Subcutaneous adipose tissue (tissue), 4 donors: ENCODE measurements around the gene FBXO45. TPM values are rescaled to one million over a fixed set of nuclear protein-coding genes. Genes with fewer than 3 reads are reported as not detected.

Source experiments
- CTCF ChIP-seq: fragments of 450-650 bp; IDR thresholded peaks from one replicate; pipeline ENCODE4 v1.5.1; 2016; ENCODE audit warnings: low read depth, mild to moderate bottlenecking, control low read depth, antibody characterized with exemption, moderate library complexity
- total RNA-seq, 4 donors: library from RNA; depleted of rRNA; stranded (reverse); fragments of >200 nt; gene quantifications; one replicate each; pipeline ENCODE4 v1.1.0, GENCODE V29; 2016

FBXO45 gene
- total RNA-seq, 4 donors from 2014 or later = 6.6 to 9.5 (median 7.4) TPM

GRCh38 chr3:196569003-196569516 lies 600 bp downstream of the FBXO45 start:
- no peak for TF ChIP-seq CTCF

- no peak for TF ChIP-seq CTCF
Observed at GRCh38 chr3:196572389-196572788, 3.9 kb downstream of the FBXO45 start.

DNA sequence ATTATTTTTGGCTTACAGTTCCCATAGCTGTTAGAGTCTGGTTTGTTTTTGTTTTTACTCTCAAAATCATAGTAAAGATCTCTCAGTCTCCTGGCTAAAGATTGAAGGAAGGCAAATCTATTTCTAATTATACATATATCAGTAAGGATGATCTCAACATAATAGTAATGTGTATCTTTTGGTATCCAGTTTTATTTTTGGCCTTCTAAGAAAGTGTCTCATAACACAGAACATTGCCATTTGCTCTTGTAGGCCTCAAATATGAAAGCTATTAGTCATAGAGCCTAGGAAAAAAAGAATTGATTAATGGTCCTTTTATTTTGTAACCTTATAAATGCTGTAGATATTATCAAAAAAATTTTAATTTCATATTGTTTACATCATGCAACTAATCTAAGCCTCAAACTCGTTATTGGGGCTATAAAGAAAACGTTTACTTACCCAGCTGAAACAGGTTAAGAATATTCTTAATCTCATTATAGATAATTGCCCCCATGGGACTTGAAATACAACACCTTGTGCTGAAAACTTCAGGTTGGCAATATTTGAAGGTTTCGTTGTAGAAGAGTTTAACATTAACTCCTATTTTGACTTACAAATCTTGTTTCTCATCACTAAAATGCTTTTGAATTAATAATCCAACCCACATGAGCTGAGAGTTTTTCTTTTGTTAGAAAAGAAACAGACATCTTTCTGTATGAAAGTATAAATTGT lies 16.7 kb downstream of the FBXO45 start:
- TF ChIP-seq CTCF = no peak

DNA sequence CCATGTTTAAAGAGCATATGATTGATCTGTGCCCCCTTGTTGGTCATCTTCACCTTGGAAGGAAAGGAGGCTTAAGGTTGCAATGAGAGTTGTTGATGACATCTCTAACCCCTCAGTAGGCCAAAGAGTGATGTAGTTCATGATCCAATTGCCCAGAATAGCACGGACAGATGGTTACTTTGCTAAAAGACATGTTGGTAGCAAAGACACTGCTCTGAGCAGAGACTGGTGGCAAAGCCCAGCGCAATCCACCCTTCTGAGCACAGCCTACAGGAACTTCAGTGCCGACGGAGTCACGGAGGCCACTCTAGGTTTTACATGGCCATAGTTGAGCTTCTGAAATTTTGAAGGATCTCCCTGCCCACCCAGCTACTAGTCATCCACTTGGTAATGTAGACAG lies 21.8 kb downstream of the FBXO45 start:
- TF ChIP-seq CTCF = no peak

DNA sequence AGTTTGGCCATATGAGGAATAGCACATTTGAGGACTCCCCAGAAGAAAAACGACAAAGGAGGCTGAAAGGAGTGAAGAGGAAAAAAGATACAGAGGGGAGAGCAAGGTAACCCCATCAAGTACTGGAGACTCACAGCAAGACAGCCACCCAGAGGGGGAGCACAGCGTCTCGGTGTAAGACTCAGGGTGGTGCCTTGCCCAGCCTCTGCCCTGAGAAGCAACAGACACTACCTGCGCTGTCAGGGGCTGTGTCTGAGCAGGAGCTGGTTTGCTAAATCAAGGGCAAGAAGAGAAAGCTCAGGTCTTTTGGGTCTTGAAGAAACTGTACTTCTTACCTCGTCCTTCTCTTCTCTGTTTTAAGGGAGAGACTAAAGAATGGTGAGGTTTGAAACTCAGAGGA lies 27.9 kb downstream of the FBXO45 start:
- TF ChIP-seq CTCF = no peak

DNA sequence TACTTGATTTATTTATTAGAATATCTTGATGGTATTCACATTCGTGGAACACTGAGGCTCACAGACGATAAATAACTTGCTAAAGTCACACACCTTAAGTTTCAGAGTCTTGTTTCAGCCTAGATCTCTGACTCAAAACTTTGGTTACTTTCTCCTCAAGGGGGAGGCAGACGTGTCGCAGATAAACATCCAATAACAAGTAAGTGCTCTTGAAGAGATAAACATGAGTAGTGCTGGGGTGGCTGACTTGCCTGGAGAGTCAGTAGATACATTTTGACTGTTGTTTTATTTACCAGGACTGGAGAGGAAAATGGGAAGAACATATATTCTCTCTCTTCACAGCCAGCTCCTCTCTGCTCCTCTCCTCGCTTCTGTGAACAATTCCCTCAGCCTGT lies 31.3 kb downstream of the FBXO45 start:
- no peak for TF ChIP-seq CTCF

- no peak for TF ChIP-seq CTCF
Observed at GRCh38 chr3:196600359-196600758, 31.9 kb downstream of the FBXO45 start.
